Measurements from ENCODE around the gene SMAD2. TPM values are rescaled to one million over a fixed set of nuclear protein-coding genes. Genes with fewer than 3 reads are reported as not detected.

Gene SMAD2
- total RNA-seq, 1 donor from 2014 or later: 188 TPM

DNA sequence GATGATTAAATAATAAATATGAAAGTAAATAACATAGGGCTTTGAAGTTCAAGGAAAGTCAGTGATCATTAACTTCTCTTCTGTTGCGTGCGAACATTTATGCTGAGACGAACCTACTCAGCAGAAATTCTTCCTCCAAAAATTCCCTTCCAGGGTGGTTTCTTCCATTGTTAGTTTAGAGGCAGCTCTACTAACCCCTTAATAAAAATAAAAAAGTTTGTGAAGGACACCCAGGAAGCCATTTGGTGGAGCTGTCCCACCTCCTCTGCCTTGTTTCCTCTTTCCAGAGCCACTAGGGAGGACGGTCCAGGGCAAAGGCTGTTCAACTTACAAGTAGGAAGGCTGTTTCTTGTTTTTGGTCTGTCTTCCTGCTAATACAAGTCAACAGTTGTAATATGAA lies 2.1 kb upstream of the SMAD2 start:
- intact Hi-C loops (cut with micrococcal nuclease): loop anchor here (5.0 to 10.0 kb wide), 4 partner anchors 75 to 1552 kb away; partner anchors contain the start of genes C18orf32, KATNAL2 and PIAS2

DNA sequence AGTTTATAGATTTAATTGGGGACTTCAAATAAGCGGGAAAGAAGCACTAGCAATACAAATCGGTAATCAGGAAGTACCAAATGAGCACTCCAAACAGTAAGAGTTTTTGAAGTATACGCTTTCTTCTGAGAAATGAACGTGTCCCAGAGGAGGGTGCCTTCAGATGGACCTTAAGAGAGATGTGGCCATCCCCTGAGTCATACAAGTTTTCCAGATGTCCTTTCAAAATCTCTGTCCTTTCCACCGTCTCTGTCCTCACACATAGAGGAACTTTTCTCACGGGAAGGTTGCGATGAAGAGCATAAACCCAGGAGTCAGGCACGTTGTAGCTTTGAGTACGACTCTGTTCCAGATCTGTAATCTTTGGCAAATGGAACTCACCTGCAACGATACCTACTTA lies 1.7 kb upstream of the SMAD2 start:
- intact Hi-C loops (cut with micrococcal nuclease): loop anchor here (5.0 to 10.0 kb wide), 4 partner anchors 75 to 1553 kb away; partner anchors contain the start of genes C18orf32, KATNAL2 and PIAS2

DNA sequence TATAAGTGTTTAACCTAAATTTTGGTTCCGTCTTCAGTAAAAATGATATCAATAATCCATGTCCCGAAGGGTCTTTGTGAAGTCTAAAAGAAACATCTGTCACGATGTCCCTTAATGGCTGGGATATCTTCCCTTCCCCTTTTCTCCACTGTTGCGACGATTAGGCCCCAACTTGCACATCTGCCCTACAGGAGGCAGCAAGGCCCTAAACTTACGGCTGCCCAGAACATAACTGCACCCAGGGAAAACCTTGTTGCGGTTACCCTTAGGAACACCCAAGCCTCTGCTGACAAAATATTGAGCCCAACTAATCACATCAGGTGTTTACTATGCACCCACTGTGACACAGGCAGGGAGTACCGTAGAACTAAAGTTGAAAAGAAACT lies 1.3 kb upstream of the SMAD2 start:
- intact Hi-C loops (cut with micrococcal nuclease): loop anchor here (1.0 to 10.0 kb wide), 7 partner anchors 30 to 1553 kb away; partner anchors contain the start of genes C18orf32, KATNAL2 and PIAS2

DNA sequence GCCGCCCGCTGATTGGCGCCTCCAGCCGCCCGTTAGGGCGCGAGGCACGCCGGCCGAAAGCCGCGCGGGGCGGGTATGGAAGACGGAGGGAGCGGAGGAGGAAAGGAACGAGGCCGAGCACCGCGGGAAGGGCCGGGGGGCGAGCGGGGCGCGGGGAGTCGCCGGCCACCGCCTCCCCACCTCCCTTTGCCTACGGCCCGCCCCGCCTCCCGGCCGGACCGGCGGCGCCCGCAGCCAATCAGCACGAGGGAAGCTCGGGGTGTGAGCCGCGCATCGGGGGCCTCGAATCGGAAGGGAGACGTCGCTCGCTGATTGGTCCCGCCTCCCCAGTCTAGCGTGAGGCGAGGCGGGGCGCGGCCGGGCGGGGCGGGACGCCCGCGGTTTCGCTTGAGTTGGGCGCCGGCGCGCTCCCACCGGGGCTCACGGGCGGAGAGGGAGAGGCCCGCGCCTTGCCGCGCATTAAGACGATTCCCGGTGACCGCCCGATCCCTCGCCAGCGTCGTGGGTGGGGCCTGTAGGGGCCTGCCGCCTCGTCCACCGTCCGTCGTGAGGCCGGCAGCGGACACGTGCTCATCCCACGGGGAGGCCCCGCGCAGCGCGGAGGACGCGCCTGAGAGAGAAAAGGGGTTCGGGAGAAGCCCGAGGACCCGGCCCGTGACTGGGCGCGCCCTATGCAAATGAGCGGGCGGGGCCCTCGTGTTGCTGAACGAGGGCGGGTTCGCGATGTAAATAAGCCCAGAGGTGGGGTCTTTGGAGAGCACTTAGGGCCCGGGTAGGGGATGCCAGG lies 665 bp upstream of the SMAD2 start:
- intact Hi-C loops (cut with micrococcal nuclease): loop anchor here (1.0 to 10.0 kb wide), 7 partner anchors 30 to 1554 kb away; partner anchors contain the start of genes C18orf32, KATNAL2 and PIAS2

DNA sequence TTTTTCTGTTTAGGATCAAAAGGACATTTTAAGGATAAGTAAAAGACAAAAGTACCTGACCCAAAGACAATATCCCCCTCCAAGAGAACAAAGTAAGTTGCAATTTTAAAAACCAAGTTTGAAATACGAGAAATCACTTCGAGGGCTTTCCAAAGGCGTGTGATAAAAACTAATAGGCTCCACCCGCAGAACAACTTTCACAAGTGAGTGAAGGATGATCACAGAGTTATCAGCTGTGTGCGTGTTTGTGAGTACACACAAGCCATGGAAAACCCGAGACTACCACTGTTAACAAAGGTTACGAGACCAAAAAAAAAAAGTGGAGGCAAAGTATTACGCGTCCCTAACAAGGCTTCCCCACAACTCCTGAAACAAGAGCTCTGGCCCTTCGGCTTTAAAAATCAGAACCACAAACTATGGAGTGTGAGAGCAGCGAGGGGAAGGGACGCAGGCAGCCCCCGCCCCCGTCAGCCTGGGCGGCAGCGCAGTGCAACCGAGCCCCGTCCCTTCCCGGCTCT lies 719 bp downstream of the SMAD2 start:
- intact Hi-C loops (cut with micrococcal nuclease): loop anchor here (2.0 to 10.0 kb wide), 7 partner anchors 57 to 1555 kb away; partner anchors contain the start of genes C18orf32, KATNAL2 and PIAS2

DNA sequence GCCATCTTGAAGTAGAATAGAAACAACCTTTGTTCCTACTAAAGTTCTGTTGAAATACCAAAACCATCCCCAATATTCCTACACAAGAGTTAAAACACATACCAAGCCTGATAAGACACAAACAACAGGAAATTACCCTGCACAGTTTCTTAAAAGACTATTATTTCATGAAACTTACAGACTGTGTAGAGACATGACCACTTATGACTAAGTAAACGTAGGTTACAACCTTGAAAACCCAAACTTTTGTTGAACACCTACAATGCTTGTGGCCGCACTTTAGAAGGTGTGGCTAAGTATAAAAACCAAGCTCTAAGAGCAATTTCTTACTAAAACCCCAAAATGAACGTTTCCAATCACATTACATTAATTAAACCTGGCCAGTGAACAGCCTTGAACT lies 2.0 kb downstream of the SMAD2 start:
- intact Hi-C loops (cut with micrococcal nuclease): loop anchor here (1.0 to 5.0 kb wide), 2 partner anchors 15 to 56 kb away; no protein-coding TSS in a partner anchor

DNA sequence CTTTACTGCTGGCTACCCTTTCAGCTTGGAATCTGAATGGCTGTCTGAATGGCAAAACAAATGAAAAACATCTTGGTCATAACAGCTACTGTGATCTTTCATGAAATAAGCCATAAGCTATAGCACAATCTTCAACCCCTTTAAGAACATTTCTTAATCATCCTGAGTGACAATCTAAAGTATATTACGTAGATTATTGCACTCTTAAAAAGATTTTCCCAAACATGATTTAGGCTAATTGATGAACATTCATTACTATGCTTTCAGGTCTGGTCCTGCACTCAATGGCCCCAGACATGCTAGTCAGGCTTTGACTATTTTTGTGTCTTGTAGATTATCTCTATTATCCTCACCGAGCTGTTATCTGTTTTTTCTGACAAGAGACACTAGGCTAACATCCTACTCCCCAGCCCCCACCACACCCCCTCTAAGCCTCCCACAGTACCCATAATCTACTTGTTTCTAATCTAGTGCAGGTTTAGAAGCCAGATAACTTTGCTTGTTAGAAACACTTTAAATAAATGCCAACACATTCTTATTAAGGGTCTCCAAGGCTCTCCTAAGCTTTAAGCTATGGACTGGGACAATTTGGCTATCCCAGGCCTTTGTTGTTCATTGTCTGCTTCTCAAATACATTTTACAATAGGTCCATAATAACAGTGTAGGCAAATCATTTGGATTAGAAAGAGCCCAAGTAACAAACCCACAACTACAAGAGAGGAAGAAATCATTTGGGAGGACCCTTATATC lies 4.2 kb downstream of the SMAD2 start:
- intact Hi-C loops (cut with micrococcal nuclease): loop anchor here (1.0 to 5.0 kb wide), 2 partner anchors 8 to 54 kb away; no protein-coding TSS in a partner anchor

DNA sequence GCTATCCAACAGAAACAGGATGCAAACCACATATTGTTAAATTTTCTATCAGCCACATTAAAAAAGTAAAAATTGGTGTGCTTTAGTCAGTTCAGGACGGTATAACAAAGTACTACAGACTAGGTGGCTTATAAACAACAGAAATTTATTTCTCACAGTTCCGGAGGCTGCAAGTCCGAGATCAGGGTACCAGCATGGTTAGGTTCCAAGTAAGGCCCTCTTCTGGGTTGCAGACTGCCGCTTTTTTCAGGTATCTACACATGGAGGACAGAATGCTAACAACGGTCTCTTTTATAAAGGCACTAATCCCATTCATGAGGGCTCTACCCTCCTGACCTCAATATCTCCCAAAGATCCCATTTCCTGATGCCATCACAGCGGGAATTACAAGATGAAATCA lies 10.5 kb downstream of the SMAD2 start:
- intact Hi-C loops (cut with micrococcal nuclease): no loop called here

DNA sequence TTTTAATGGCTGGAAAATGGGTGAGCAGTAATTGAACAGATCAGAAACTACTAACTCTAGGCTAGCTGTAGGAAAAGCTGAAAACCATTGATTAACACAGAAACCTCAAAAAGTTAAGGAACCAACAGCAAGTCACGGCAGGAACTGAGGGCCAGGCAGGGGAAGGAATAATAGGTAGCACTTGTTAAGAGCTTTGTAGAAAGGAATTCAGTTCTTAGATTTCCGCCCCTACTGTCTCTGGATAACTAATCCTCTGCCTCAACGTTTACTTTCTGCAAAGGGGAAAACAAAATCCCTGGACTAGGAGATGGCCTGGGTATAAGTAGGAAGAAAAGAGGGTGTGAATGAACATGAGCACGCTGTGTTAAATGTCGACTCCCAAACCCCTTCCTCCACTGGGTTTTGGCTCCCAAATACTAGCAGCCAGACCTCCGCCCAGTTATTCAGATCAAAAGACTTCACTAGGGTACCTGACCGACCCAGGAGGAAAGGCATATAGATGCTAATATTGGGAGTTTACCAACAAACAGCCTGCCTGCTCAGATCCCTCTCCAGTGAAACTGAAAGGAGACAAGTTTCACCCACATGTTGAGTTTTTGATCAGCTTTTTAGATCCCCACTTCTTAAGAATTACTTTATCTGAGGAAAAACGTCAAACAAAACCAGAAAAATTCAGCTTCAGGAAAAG lies 12.4 kb downstream of the SMAD2 start:
- intact Hi-C loops (cut with micrococcal nuclease): loop anchor here (1.0 kb wide), 2 partner anchors 8 to 17 kb away; no protein-coding TSS in a partner anchor

DNA sequence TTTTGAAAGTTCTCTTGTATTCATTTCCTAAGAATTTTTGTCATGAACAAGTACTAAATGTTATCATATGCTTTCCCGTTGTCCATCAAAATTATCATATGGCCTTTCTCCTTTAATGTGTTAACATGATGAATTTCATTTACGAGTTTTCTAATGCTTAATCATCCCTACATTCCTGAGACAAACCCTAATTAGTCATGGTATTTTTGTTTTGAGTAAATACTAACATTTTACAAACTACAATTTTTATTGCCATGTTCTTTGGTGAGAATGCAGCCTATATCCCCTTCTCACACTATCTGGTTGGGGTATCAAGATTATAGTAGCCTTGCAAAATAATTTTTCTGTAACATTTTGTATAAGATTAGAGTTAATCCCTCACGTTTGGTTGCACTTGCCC lies 14.5 kb downstream of the SMAD2 start:
- intact Hi-C loops (cut with micrococcal nuclease): no loop called here

DNA sequence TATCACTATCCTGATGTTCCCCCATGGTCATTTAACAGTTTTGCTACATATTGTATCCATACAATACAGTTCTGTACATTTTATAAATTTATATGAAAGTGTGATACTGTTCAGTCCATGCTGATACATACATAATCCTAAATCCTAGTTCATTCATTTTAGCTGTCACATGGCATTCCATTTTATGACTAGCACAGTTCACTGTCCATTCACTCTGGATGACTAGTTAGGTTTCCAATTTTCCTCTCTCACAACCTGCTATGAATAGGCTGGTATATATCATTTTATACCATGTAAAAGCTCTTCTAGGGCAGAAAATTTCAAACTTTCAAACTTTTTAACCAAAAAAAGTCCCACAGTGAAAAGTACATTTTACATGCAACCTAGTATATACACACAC lies 15.2 kb downstream of the SMAD2 start:
- intact Hi-C loops (cut with micrococcal nuclease): no loop called here

DNA sequence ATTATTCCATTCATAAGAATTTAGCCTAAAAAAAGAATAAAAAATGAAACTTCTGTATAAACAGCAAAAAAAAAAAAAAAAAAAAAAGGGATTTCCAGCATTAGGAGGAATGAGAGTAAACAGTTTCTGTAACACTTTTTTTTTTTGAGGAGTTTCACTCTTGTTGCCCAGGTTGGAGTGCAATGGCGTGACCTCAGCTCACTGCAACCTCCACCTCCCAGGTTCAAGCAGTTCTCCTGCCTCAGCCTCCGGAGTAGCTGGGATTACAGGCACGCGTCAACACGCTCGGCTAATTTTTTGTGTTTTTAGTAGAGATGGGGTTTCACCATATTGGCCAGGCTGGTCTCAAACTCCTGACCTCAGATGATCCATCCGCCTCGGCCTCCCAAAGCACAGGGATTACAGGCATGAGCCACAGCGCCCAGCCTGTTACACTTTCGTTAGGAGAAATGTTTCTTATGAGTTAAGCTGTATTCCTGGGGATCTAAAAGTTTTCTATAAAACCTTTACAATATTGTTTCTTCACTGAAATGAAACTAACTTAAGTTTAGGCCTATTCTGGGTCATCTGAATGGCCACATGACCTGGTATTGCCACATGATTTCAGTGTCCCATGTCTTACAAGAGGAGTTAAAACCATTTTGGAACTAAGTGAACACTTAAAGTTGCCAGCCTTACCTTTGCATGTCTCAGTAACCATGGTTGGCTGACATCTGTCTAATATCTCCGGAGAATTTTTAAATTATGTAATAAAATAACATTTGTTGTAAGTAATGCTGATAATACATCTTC lies 17.5 kb downstream of the SMAD2 start:
- intact Hi-C loops (cut with micrococcal nuclease): loop anchor here (1.0 kb wide), 1 partner anchor 15 kb away; no protein-coding TSS in a partner anchor

DNA sequence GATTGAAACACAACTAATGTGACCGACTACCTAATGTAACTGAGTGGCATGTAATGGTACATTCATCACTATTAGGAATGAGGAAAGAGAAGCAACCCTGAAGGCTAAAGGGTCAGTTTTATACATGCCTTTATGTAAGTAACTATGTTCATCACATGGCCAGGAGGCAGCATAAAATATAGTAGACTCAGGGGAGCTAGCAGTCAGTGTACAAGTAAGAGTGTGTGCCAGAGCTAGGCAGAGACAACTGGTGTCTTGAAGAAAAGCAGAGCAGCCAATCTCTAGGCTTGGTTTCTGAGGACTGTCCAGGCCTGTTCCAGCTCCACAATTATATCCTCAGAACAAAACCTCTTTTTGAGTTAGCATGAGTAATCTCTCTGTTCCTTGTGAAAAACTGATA lies 18.1 kb downstream of the SMAD2 start:
- intact Hi-C loops (cut with micrococcal nuclease): no loop called here

DNA sequence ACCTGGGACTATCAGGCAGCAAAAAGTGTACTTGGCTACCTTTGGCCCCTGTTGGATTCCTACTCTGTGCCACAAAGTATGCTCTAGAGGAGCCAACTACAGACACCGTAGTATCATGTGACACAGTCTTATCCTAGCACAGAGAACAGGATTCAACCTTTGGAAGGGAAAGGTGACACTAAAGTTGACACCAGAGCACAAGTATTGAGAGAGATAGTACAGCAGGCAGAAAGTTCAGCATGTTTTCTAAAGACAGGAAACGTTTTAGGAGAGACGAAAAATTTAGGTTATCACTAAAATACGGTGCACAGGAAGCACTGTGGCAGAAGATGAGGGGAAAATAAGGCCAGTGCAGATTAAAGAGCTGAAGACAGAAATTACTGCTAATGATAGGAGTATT lies 18.6 kb downstream of the SMAD2 start:
- intact Hi-C loops (cut with micrococcal nuclease): no loop called here

DNA sequence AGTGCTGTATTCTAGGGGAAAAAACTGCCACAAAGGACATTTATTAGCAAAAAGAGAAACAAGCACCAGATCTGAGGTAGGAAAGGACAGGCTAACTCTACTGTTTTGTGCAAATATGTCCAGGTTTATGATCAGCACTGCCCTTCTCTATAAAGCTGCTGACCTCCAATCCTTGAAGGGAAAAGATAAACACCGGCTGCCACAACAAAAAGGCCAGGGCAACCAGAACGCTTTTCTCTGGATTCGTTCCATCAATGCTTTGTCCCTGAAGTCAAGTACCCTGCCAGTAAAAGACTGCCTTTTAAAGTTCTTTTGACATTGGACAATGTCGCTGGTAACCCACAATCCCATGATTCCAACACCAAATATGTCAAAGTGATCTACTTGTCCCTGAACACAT lies 21.0 kb downstream of the SMAD2 start:
- intact Hi-C loops (cut with micrococcal nuclease): no loop called here

DNA sequence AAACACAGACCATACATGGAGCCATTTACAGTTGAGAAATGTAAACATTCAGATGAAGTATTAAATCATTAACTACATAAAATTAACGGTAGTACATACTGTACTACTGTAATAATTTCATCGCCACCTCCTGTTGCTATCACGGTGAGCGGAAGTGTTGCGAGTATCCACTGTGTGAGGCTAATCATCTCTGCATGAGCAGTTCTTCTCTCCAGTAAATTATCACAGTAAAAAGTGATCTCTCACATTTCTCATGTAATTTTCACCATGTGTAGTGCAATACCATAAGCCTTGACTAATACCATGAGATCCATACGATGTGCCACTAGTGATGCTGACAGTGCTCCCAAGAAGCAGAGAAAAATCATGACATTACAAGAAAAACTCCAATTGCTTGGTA lies 21.9 kb downstream of the SMAD2 start:
- intact Hi-C loops (cut with micrococcal nuclease): no loop called here

DNA sequence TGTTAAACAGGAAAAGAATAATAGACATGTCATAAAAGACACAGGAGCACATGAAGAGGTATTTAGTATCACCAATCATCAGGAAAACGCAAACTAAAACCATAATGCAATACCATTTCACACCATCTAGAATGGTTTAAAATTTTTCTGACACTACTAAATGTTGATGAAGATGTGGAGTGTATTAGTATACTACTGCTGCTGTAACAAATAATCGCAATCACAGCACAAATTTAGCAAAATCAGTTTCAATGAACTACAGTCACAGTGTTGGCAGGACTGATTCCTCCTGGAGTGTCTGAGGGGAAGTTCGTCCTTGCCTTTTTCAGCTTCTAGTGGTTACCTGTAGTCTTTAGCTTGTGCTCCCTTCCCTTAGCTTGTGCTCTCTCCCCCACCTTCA lies 24.1 kb downstream of the SMAD2 start:
- intact Hi-C loops (cut with micrococcal nuclease): no loop called here

DNA sequence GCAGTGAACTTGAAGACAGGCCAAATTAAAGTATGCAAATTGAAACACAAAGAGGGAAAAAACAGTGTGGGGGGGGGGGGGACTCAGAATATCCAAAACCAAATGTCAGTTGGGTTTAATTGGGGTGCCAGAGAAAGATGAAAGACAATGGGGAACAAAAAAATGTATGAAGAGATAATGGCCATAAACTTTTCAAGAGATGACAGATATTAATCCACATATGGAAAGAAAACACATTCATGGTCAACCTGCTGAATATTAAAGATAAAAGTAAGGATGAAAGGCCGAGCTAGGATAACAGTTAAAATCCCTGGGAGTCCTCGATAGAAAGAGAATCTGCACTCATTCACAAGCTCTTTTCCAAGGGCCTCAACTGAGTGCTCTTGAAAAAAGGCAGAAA lies 26.6 kb downstream of the SMAD2 start:
- intact Hi-C loops (cut with micrococcal nuclease): no loop called here

DNA sequence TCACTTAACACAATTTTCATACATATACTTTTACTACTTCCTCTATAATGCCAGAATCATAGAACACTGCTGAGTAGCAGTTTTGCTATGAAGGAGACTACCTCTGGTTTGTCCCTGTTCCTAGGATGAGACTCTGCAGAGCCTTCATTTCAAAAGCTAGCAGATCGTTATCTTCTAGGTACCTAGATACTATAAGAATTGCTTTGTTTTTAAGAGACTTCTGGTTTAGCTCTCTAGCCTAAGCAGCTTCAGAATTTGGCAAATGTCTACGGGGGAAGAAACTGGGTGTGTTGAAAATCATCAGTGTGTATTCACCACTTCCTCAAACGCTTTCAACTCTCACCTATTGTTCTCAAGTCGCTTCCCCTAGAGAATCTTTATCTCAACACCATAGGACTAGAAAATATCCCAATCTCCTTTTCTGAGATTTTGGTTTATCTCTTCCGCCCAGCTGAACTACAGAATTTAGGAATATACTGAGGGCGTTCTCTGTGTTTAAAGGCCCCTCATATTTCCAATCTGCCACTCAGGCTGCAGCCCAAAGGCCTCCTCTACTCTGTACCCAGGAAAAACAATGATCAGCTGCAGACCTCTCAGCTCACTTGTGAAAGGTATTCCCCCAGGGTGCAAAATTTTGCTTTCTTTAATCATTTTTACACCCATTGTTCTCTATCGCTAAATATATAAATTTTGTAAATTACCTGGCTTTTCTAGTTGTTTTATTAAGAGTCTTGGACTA lies 28.7 kb downstream of the SMAD2 start:
- intact Hi-C loops (cut with micrococcal nuclease): loop anchor here (1.0 kb wide), 2 partner anchors 17 to 30 kb away; no protein-coding TSS in a partner anchor

Data from T-helper 2 cell treated with Interferon-gamma antibody and Interleukin-4, amounts not matched to agents 100 ng/mL and 5 ng/mL, for 36 hours (primary cell).